Gastroesophageal sphincter (tissue), 3 donors: Measurements from ENCODE around the gene SPI1.

ENCODE experiments used
- EP300 ChIP-seq: sonication (generic); formaldehyde crosslinking; IDR thresholded peaks from one replicate; pipeline ENCODE4 v1.6.1; 2017; ENCODE audit warnings: antibody characterized with exemption, mild to moderate bottlenecking
- POLR2A ChIP-seq, 2 donors: fragments of 450-650 bp; IDR thresholded peaks; one replicate each; pipeline ENCODE4 v1.6.1; 2017; ENCODE audit warnings: antibody characterized with exemption in 2 of 2, mild to moderate bottlenecking in 2 of 2, moderate library complexity in 1 of 2
- TF ChIP-seq, protein P1 (sequence below), 4 experiments: fragments of 200-600 bp in 2 of 4; fragments of 450-650 bp in 2 of 4; sonication (generic) in 1 of 4; IDR thresholded peaks; one replicate each; pipeline ENCODE4 v1.5.1; 2017 to 2019; ENCODE audit warnings: antibody characterized with exemption in 4 of 4, mild to moderate bottlenecking in 2 of 4, moderate library complexity in 2 of 4

DNA sequence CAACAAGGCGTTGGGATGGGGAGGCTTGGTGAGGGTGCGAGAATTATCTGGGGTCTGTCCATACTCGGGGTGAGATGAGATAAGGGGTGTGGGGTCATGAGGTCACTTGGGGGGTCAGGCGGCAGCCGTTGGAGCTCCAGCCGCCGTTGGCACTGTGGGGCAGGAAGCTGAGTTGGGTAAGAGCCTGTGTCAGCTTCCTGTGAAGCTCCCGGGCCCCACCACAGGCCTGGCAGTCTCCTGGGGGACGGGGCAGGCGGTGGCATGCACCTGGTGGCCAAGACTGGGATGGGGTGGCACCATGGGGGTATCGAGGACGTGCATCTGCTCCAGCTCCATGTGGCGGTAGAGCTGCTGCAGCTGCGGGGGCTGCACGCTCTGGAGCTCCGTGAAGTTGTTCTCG is 18.8 kb downstream of the SPI1 start:
- TF ChIP-seq, protein P1, sequence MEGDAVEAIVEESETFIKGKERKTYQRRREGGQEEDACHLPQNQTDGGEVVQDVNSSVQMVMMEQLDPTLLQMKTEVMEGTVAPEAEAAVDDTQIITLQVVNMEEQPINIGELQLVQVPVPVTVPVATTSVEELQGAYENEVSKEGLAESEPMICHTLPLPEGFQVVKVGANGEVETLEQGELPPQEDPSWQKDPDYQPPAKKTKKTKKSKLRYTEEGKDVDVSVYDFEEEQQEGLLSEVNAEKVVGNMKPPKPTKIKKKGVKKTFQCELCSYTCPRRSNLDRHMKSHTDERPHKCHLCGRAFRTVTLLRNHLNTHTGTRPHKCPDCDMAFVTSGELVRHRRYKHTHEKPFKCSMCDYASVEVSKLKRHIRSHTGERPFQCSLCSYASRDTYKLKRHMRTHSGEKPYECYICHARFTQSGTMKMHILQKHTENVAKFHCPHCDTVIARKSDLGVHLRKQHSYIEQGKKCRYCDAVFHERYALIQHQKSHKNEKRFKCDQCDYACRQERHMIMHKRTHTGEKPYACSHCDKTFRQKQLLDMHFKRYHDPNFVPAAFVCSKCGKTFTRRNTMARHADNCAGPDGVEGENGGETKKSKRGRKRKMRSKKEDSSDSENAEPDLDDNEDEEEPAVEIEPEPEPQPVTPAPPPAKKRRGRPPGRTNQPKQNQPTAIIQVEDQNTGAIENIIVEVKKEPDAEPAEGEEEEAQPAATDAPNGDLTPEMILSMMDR (IDR thresholded peaks at IDR 0.05): no peak
- TF ChIP-seq POLR2A (IDR thresholded peaks at IDR 0.05) (no peak), EP300 (no peak)
